Lower lobe of right lung (tissue), 2 donors: Measurements from ENCODE around the gene KCTD8. TPM values are rescaled to one million over a fixed set of nuclear protein-coding genes. Genes with fewer than 3 reads are reported as not detected.

Experiments
- ATAC-seq, 2 donors: fragments of 200-7000 bp; cut with Tn5 transposase; one replicate each; pipeline ENCODE4 v1.9.1; 2020 to 2022; ENCODE audit warnings: mild to moderate bottlenecking in 2 of 2, moderate library complexity in 2 of 2
- DNase-seq: peaks from one replicate; pipeline ENCODE4 v3.0.0-alpha.2; 2020
- H3K27ac ChIP-seq: fragments of 200-600 bp; one replicate; pipeline ENCODE4 v1.8.0; 2022
- H3K27me3 ChIP-seq: fragments of 200-600 bp; one replicate; pipeline ENCODE4 v1.8.0; 2022; ENCODE audit warnings: low read depth
- H3K36me3 ChIP-seq: fragments of 200-600 bp; one replicate; pipeline ENCODE4 v1.8.0; 2022; ENCODE audit warnings: mild to moderate bottlenecking
- H3K4me1 ChIP-seq: fragments of 200-600 bp; one replicate; pipeline ENCODE4 v1.8.0; 2022
- H3K4me3 ChIP-seq: fragments of 200-600 bp; one replicate; pipeline ENCODE4 v1.8.0; 2022; ENCODE audit warnings: mild to moderate bottlenecking
- H3K9me3 ChIP-seq: fragments of 200-600 bp; one replicate; pipeline ENCODE4 v1.8.0; 2022
- CTCF ChIP-seq: fragments of 200-600 bp; IDR thresholded peaks from one replicate; pipeline ENCODE4 v1.8.0; 2022; ENCODE audit warnings: antibody characterized with exemption, mild to moderate bottlenecking
- intact Hi-C: fragments of 100-400 bp; cut with DNase I; formaldehyde crosslinking; loops from one replicate; pipeline ENCODE4 v1.11.0; 2022
- total RNA-seq: library from RNA; stranded (reverse); fragmentation: NEBNext Ultra II Directional; extraction: Animal tissue kit (Norgen Biotek cat#: 25700); gene quantifications from one replicate; pipeline ENCODE4 v1.2.1, GENCODE V29; 2021
- donor health status: DM: no; HTN: yes; CAD: no; lungs with severe emphysema.

KCTD8 gene
- total RNA-seq, 1 donor from 2014 or later: not detected

DNA sequence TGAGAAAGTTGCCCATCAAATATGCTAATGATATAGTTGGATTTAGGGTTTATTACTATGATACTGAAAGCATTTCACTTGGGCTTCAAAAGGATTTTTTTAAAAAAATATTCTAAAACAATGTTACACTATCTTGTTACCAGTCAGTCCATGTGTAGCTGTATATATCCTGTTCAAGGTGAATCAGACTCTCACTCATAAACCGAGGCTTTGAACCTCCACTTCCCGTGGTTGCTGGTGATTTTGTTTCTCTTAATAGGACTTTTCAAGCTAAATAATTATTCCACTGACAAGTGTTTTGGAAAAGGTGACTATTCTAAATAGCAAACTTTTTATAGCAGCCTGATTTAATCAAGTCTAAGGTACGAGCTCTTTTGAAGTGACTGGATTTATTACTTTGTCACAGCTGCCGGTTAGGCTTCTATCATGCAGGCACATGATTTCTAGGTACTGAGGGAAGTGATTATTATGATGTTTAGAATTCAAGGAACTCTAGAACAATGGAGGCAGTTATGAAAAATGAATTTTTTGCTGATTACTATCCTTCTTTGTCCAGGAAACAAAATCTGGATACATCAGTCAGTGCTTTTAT lies 287.7 kb downstream of the KCTD8 start:
- no peaks in the 10 kb centered on the region for H3K36me3 ChIP-seq
- DNase-seq: no peak
- no peaks in the 10 kb centered on the region for H3K4me1 ChIP-seq
- H3K27ac ChIP-seq: no peak overlapping the region
- H3K4me3 ChIP-seq: no peak overlapping the region
- H3K9me3 ChIP-seq: no peaks in the 10 kb centered on the region
- intact Hi-C loops: no loop called here
- no peaks in the 10 kb centered on the region for H3K27me3 ChIP-seq
- TF ChIP-seq CTCF: no peak
- no peak for ATAC-seq

- DNase-seq: no peak
- Histone ChIP-seq H3K27me3 (no peaks in the 10 kb centered on the region), H3K9me3 (no peaks in the 10 kb centered on the region), H3K4me1 (no peaks in the 10 kb centered on the region), H3K4me3 (no peak overlapping the region), H3K36me3 (no peaks in the 10 kb centered on the region), H3K27ac (no peak overlapping the region)
- TF ChIP-seq CTCF: no peak
- intact Hi-C loops: no loop called here
- ATAC-seq: no peak
Measured at GRCh38 chr4:44159991-44160390, 288.6 kb downstream of the KCTD8 start.

GRCh38 chr4:44157611-44158277 lies 290.9 kb downstream of the KCTD8 start:
- Histone ChIP-seq H3K4me1 (no peaks in the 10 kb centered on the region), H3K36me3 (no peaks in the 10 kb centered on the region), H3K4me3 (no peak overlapping the region), H3K9me3 (no peaks in the 10 kb centered on the region), H3K27ac (no peak overlapping the region), H3K27me3 (no peaks in the 10 kb centered on the region)
- ATAC-seq: no peak
- intact Hi-C loops: no loop called here
- DNase-seq: no peak
- TF ChIP-seq CTCF: no peak

DNA sequence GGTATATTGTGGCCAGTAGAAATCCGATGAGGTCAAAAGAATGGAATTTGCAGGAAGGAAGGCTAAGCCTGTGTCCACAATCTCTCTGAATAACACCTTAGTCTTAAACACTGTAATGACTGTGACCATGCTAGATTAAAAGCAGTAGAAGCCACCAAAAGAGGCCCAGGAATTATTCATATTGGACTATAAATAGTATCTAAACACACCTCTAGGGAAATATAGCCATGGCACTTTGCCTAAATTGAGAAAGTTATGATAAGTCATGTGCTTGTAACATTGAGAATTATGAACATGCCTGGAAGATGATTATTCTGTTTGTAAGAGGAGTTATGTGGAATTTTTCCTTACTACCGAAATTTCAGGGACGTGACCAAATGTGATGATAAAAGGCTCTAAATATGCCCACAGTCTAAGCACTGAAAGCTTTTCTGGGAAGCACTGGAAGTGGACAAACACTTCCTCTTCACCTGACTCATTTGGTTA lies 298.5 kb downstream of the KCTD8 start:
- Histone ChIP-seq H3K36me3 (no peaks in the 10 kb centered on the region), H3K27me3 (no peaks in the 10 kb centered on the region), H3K27ac (no peak overlapping the region), H3K9me3 (no peaks in the 10 kb centered on the region), H3K4me1 (no peaks in the 10 kb centered on the region), H3K4me3 (no peak overlapping the region)
- DNase-seq (no peak), ATAC-seq (no peak)
- no peak for TF ChIP-seq CTCF
- intact Hi-C loops: no loop called here

DNA sequence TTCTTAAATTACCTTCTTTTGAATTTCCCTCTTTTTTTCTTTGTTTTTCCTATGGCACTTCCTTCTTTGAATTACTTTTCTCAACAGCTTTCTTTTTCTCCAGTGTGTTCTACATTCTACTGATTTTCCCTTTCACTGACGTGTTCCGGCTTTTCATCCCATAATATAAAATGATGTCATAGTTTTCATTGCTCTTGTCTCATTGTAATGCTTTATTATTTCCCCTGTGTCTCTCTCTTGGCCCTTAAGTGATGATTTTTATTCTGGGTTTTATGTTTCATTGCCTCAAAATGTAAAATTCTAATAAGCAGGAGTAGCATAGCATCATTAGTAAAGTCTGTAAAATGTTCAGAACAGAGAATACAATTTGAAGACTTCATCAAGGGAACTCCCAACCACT lies 299.3 kb downstream of the KCTD8 start:
- DNase-seq (no peak), ATAC-seq (no peak)
- Histone ChIP-seq H3K27me3 (no peaks in the 10 kb centered on the region), H3K9me3 (no peaks in the 10 kb centered on the region), H3K36me3 (no peaks in the 10 kb centered on the region), H3K27ac (no peak overlapping the region), H3K4me1 (no peaks in the 10 kb centered on the region), H3K4me3 (no peak overlapping the region)
- TF ChIP-seq CTCF: no peak
- intact Hi-C loops: no loop called here
